HG02610 (cell line): Measurements from ENCODE around the gene OR2G3.

Source experiments
- ATAC-seq: cut with Tn5 transposase; IDR thresholded peaks from one replicate; pipeline ENCODE4 v1.9.1; 2021; ENCODE audit warnings: mild to moderate bottlenecking, moderate library complexity; ENCODE audit not compliant: unreplicated experiment

OR2G3 gene

DNA sequence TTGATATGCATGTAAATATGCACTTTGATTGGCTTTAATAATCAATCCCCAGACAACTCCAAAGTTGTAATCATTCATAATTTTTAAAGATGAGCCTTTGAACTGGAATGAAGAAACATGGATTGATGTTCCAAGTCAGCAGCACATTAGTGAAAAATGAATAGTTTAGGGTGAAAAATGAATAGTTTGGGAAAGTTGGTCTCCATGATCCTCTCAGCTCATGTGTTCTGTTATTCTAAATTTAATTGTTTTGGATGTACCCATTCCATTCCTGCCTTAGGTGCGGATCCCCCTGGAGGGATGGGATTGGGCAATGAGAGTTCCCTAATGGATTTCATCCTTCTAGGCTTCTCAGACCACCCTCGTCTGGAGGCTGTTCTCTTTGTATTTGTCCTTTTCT lies at the start of gene OR2G3:
Gene OR2G3 (plus strand): TSS at position 301 of the 400 bp plus-strand sequence. CDS start 0 bp downstream, at position 301.
- no peak for ATAC-seq

DNA sequence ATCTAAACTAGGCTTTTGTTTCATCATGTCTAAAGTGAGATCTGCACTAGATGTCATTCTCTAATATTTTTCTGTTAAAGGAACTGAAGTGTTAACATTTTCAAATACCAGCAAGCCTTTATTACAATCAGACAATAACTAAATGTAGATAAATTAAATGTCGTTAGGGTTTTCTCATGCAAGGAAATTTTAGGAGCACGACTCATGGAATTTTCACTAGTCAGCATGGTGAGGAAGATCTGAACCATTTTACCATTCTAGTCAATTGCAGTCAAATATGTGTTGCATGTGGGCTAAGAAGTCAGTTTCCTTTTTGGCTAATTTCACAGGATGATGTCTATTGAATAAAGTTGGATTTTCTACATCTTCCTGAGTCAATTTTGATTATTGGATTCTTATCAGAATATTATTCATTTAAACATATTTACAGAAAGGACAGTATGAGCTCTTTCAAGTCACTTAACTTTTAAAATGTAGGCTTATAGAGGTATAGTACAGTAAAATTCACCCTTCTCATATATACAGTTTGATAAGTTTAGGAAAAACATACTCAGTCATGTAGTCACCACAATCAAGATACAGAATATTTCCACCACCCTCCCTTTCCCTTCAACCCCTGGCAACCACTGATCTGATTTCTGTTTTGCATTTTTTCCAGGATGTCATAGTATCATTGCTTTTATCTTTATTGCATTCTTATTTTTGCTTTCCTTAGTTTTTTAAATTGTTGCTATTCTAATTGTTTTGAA lies 47.3 kb upstream of the OR2G3 start:
- no peak for ATAC-seq

DNA sequence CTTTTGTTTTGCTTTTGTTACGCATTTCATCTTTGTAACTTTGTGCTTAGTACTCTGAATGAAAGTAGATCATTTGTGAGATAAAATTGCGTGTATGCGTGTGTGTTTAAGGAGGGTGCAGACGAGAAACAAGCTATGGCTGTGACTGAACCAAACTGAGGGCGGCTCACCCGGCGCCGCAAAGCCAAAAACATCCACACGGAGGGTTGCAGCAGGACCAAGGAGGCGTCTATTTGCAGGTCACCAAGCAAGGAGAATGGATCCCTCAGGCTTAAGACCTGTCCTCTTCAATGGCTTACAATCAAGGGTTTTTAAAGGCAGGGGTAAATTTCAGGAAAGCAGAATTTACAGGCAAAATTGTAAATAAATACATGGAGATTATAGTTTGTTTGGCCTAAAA lies 43.7 kb upstream of the OR2G3 start:
- ATAC-seq = no peak

DNA sequence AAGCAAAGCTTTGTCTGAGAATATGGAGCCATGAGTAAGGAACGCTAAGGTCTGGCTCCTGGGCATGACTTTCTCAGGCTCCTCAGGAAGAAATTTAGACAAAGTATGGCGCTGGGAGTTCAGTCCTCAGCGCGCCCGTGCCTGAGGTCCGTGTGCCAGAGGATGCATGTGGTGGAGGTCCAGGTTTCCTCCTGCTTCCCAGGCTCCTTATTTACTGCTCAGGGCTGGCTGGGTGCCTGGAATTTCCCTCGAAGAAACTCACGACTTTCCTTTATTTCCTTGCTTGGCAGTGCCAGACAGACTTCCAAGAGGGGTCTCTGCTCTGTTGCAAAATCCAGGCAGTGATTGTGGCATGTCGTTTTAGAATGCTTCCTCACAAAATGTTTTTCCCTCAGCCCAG lies 43.2 kb upstream of the OR2G3 start:
- ATAC-seq = no peak

DNA sequence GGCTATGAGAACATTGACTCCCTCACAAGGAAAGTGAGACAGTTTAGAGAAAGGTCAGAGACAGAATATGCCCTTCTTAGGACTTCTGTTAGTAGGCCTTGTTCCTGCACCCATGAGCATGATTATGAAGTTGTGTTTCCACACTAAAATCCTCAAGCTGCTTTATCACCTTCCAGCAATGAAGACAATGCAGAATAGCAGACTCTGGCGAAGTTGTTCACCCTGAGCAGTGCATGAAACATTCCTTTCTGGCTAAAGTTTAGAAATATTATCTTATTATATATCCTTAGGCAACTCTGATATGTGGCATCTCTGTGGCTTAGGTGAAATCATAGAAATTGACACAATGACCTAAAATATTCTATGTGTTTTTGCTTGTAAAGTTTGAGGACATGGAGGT lies 31.1 kb upstream of the OR2G3 start:
- ATAC-seq = no peak

DNA sequence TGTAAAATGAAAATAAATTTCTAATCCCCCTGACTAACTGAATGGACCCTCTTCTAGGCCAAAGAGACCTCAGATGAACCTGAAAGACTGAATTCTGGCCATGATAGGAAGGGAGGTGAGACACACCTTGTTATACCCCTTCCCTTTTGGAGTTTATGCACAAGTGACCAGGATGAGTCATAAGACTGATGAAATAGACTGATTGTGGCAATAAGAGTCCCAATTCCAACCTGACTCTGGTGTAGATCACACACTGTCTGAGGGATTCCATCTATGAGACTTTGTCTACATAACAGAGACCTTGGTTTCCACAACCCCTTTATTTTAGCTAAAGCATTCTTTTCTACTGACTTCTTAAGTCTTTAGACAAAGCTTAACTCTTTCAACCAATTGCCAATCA lies 30.7 kb upstream of the OR2G3 start:
- no peak for ATAC-seq

DNA sequence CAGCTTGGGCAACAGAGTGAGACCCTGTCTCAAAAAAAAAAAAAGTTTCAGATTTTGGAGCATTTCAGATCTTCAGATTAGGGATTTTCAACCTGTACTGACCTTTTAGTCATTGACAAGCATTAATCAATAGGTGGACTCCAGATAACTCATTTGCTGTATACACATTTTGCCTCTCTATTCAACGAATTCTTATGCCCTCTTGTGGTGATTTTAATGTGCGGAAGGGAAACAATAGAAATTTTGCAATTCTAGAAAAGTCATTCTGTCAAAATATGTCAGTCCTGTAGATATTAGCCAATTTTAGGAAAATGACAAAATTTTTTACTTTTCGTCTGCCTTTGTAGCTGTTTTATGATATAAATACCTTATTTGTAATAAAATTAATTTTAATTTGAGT lies 28.9 kb upstream of the OR2G3 start:
- ATAC-seq = no peak

DNA sequence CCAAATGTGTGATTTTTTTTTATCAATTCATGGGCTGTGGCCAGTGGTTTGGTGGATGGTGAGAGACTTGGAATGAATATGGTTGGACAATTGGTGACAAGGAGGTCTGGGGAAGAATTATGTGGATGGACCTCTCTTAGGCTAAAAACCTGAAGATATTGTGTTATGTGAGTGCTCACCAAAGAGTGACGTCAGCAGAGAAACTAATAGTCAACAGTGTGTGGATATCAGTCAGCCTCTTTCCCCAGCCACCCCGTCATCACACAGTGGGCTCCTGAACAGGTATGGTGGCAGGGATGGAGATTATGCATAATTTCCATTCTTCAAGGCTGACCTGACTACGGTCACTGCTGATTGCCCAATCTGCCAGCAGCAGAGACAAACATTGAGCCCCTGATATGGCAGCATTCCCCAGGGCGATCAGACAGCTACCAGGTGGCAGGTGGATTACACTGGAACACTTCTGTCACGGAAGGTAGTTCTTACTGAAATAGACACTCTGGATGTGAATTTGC lies 26.4 kb upstream of the OR2G3 start:
- ATAC-seq = no peak

DNA sequence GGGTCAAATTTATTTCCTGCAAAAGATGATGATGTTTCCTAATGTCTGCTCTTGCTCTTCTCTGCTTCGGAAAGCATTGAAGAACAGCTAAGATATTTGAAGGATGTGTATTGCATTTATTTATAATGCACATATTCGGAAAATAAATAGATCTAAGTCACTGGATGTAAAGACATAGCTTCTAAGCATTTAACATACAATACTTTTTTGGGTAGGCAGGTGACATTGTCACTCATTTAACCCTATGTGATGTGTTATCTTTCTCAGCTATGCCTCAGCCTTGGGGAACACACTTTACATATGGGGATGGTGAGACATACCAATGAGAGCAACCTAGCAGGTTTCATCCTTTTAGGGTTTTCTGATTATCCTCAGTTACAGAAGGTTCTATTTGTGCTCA lies 17.3 kb upstream of the OR2G3 start, which contains the start of gene OR2G2:
Gene OR2G2 (plus strand): TSS at position 301 of the 400 bp plus-strand sequence. CDS start 0 bp downstream, at position 301.
- no peak for ATAC-seq

DNA sequence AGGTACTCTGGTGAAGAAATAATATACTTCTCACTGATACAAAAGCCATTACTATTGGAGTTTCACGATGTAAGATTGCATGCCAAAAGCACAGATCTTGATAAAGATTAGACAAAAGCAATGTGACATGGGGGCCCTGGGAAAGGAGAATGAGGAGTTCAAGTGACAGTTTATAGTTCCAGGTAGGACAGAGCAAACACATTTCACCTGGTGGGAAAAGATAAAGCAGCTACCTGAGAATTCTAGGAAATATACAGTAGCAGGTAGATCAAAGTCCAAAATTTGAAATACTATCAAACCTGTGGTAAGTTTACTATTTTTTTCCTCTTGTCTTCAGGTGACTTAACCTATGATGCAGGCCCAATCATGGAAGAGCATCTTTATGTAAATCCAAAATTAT lies 8.0 kb downstream of the OR2G3 start:
- ATAC-seq = no peak

DNA sequence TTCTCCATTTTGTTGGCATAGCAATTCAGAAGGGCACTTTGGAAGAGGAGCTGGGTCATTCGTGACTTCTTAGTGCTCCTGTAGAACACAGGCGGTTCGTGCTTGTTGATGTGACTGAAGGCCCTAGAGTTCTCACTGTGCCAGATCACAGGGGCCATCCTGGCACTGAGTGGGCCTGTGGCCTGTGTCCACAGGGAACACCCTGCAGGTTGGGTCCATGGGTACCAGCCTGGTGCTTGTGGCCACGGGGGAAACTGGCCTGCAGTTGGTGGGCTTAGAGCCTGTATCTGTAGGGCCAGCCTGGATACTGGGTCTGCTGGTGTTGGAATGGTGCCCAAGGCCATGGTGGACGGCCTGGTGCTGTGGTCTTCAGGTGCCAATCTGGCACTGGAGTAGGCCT lies 9.2 kb downstream of the OR2G3 start:
- ATAC-seq = no peak

DNA sequence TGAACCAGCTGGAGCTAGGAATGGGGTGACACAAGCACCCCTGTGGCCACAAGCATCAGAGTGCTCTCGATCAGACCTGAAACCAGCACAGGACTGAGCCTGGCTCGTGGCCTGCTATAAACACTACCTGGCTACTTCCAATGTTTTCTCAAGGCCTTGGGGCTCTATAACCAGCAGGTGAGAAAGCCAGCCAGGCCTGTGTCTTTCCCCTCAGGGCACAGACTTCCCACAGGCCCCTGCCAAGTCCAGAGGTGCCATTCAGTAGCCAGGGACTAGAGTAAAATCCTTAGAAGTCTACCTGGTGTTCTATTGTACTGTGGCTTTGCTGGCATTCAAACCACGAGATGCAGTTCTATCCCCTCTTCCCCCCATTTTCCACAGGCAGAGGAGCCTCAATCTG lies 22.6 kb downstream of the OR2G3 start:
- no peak for ATAC-seq

DNA sequence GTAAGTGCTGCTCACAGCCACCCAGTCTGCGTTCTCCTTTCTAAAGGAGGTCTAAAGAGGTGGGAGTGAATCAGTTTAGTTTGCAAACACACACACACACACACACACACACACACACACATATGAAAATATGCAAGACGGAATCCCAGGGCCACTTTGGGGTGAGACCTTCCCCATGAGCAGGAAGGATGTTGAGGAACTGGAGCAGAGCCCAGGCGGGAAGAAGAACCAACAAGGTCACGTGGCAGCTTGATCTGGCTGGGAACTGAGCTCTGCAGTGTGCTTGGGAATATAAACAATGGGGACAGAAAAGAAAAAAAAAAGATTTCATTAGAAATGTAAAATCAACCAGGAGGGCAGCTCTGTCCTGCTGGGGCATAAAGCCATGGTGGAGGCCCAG lies 32.6 kb downstream of the OR2G3 start:
- ATAC-seq = no peak

DNA sequence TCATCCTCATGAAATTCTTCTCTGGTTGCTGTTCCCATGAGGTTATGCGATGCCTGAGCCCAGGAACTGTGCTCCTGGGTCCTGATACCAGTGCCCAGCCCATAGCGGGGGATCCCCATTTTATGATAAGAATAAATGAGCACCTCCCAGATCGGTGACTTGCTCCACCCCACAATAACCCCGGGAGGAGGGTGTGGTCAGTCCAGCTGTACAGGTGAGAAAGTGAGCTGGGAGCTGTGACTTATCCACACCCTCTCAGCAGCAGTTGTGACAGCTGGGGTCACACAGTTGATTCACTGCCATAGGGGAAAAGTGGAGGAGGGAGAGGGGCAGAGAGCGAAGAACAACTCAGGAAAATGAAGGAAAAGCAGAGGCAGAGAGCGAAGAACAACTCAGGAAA lies 33.4 kb downstream of the OR2G3 start:
- ATAC-seq = no peak

DNA sequence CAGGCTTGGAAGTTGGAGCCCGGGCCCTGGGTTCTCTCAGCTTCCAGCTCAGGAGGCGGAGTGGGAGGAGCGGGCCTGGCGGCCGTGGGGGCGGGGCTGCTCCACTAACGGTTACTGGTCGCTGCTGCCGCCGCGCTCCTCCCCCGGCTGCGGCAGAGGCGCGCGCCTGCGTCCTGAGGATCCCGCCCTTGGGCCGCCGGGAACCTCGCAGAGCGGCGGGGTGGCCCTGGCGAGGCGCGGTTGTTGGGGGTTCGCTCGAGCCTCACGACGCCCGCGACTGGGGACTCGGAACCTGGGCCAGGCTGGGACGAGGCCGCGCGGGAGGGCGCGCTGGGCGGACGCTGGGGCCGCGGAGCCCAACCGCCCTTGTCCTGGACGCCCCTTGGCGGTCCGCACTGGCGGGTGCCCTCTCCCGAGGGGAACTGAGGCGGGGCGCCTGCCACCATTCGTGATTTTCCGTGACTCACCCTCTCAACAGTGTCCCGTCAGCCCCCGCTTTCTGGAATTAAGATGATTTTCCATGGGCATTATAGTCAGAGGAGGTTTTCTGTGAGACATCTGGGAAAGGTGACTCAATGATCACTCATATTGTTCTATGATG lies 34.1 kb downstream of the OR2G3 start:
- ATAC-seq = no peak

DNA sequence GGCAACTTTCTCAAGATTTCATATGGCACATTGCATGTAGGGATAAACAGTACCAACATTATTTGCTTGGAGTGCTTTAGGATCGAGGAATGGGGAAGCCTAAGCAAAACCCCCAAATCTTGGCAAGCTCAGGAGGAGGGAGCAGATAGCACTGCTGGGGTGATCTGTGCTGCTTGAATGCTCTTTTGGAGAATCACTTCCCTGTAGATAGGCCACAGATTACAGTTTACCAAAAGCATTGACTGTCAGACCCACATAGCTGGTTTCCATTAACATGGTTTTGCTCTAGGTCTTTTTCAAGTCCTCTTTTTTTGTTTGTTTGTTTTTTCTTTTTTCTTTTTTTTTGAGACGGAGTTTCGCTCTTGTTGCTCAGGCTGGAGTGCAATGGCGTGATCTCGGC lies 37.4 kb downstream of the OR2G3 start:
- ATAC-seq = no peak

DNA sequence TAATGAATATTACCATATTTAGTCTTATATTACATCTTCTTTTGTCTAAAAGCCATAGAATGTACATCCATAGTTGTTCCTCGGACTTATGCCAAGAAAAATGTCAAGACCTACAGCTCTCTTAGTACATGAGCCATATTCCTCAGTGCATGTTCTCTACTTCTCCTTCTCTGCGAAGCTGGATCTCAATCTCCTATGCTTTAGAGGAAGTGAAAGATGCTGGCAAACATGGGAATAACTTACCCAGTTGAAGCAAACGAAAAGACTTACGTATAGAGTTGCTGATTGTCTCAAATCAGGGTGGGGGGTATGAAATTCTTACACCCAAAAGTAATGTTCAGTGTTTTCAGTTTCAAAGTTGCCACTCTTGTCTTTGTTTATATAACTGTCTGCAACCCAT lies 41.5 kb downstream of the OR2G3 start:
- ATAC-seq = no peak

DNA sequence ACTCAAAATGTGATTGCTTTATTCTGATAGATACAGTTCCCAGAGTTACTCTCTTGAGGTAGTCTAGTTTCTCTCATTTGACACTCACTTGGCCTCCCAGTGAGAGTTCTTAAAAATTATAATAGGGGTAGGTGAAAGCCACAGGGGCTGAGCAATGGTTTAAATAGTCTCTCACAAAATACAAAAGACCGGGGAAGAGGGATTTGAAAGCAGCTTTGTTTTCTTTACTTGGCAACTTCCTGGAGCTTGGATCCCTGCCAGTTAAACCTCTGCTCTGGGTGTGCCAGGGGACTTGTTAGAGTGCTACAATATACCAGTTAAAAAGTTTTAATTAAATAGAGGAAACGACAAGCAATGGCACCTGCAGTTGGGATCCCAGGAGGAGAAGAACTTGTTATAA lies 42.5 kb downstream of the OR2G3 start:
- ATAC-seq = no peak

DNA sequence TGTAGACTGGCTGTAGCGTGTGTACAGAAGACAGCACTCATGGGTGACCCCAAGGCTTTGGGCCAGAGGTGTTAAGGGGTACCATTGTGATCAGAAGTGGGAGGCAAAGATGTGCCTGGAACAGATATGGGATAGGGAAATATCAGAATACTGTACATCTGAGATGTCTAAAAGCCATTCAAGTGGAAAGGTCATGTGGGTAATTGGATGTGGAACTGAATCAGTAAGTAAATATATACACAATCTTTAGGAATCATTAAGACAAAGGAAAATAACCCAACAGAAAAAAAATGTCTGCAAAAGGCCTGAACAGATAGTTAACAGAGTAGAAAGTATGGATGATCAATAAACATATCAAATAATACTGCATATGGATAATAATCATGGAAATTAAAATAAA lies 47.7 kb downstream of the OR2G3 start:
- no peak for ATAC-seq
